HG03354 (cell line): ENCODE data around the gene SERPINH1.

ENCODE experiments used
- ATAC-seq: cut with Tn5 transposase; IDR thresholded peaks from one replicate; pipeline ENCODE4 v1.9.1; 2021; ENCODE audit warnings: mild to moderate bottlenecking; ENCODE audit not compliant: unreplicated experiment, poor library complexity, severe bottlenecking

SERPINH1 gene

GRCh38 chr11:75553889-75554257 lies 8.2 kb upstream of the SERPINH1 start:
- no peak for ATAC-seq

DNA sequence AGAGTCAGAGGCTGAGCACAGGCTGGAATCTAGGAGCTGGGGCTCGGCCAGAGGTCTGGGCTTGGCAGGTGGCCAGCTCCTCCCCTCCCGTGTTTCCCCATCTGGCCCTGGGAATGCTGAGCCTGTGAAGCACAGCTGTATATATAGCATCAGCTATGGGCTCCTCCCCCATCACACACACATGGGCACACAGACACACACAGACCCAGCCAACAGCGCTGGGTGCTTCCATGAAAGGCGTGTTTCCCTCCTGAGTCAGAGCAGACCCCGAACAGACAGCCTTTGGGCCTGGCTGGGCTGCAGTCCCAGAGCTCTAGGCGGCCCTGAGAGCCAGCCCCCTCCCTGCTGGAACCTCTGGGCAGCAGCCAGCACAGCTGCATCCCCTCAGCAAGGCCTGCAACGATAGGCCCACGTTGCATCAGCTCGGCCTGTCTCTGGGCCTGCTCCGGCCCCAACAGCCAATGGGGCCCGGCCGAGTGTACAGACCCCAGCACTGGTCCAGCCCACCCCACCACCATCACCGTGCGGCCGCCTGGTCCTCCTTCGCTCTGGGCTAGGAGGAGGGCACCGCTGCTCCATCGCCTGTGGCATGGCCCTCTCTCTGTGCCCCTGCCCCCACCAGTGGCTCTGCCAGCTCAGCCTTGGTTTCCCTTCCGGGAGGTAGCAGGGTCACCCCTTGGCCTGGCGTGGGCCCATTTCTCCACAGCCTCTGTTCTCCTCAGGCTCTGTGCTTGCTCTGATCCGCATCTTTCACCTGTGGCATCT lies 7.6 kb upstream of the SERPINH1 start:
- ATAC-seq = no peak

DNA sequence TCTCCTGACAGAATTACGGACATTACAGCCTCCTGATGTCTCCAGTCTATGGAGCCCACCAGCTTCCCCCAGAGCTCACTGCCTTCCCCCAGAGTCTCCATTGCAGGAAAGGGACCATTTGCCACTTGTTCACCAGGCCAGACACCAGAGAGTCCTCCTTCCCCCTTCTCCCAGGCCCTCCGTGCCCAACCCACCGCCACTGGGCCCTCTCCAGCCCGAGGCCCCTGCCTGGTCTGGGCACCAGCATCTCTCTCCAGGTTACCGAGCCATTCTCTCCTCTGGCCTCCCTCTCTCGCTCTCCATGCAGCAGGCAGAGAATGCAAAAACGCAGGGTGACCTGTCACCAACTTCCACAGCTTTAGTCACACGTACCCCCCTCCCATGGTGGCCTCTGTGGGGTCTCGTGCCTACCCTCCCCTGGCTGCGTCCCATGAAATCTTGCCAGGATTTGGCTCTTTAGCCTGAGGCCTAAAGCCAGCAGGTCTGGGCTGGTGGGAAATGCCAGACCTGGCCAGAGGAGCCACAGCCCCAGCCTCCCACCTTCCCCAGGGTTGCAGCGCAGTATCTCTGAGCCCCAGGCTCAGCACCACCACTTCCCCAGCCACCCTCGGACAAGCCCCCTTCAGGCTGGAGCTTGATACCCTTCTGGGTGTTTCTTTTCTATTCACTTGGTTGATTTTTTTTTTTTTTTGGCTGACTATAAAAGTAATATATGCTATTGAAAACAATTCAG lies 6.8 kb upstream of the SERPINH1 start:
- no peak for ATAC-seq

DNA sequence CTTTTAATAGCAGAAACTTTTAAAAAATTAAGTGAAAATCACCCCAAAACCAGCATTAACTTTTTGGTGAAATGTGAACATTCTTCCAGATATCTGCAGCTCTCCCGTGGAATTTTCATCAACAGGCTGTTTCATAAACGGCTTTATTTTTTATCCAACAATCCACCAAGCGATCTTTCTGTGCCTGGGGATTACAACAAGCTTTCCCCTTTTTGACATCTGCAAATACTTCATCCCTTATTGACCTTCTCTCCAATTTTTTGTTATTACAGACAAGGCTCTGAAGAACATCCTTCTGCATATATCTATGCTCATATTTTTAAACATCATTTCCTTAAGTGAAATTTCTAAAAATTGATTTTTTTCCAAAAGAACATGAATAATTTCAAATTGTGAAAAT lies 5.8 kb upstream of the SERPINH1 start:
- ATAC-seq = no peak

- no peak for ATAC-seq
Measured at GRCh38 chr11:75557666-75558494, 4.2 kb upstream of the SERPINH1 start.

DNA sequence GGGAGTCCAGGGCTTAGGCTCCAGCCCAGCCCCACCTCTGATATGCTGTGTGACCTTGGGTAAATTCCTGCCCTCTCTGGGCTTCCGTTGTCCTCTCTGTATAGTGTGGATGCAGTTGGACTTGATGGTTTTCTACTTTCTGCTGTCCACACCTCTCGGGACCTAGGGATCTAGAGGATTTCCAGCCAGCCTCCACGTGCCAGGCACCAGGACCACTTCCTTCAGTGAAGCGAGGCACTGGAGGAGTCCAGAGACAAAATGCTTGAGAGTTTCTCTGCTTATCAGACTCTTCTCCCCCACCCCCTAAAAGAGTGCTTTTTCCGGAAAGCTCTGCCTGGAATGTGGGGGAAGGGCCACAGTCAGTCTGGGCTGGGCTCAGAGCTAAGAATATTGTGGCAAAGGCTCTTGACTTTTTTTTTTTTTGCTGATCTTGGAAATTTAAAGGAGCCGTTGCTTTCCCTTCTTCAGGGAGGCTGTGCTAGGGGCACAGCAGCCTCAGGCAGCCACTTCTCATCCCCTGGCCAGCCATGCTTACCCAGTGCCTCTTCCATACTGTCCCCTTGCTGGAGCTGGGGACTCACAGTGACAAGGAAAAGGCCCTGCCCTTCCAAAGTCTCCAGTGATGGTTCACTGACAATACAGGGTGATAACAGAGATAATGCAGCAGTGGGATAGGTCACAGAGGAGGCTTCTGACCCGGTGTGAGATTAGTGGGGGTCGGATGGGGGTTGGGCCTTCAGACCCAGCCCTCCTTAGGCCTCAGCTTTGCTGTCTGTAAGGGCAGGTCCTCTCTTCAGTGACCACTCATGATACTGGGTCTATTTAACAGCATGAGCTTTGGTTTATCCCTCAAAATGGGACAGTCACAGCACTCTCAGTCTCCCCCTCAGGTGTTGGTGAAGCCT lies 2.9 kb upstream of the SERPINH1 start:
- ATAC-seq = no peak

DNA sequence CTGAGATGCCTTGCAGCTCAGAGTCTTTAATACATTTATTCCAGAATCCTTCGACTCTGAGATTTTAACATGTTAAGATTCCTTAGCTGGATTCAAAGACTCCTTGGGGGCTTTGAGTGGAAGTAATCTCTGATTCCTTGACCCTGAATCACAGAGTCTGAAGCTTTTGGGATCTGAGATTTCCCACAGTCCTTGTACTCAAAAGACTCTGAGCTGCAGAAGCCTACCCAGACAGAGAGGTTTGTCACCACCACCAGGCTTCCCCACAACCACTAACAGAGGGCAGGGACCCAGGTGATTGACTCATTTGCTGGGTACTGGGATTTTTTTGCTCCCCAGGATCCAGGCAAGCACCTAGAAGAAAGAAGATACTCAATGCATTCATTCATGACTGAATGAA lies 1.4 kb upstream of the SERPINH1 start:
- no peak for ATAC-seq

- ATAC-seq = peak; percentile 8
Measured at GRCh38 chr11:75561426-75562047, 516 bp upstream of the SERPINH1 start.

DNA sequence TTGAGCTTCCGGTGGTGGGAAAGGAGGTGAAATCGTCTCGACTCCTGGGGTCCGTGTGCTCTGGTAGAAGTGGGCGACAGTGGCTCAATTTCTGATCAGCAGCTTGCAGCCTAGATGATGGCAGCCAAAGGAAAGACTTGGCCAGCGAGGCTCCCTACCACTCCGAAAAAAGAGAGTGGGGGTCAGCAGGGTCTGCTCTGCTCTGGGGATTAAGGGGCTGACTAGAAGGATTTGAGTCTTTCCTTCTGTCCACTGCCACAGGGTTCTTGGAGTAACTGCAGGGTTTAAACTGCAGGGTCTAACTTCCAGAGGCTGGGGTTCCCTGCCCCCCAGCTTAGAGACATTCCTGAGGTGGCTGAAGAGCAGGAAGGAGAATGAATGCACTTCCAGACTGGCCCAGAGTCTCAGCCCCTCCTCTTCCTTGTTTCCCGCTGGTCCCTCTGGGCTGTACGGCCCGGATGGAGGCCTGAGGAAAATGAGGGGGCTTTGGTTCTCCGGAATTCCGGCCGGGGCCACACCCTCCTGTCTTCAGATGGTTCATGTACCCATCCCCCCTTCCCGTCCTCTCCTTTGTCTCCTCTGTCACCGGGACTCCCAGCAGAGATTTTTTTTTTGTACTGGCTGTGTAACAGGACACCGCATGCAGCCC lies 907 bp downstream of the SERPINH1 start:
- ATAC-seq = no peak

GRCh38 chr11:75563501-75563977 lies 1.5 kb downstream of the SERPINH1 start:
- no peak for ATAC-seq

GRCh38 chr11:75563978-75564552 lies 2.0 kb downstream of the SERPINH1 start:
- ATAC-seq = no peak

DNA sequence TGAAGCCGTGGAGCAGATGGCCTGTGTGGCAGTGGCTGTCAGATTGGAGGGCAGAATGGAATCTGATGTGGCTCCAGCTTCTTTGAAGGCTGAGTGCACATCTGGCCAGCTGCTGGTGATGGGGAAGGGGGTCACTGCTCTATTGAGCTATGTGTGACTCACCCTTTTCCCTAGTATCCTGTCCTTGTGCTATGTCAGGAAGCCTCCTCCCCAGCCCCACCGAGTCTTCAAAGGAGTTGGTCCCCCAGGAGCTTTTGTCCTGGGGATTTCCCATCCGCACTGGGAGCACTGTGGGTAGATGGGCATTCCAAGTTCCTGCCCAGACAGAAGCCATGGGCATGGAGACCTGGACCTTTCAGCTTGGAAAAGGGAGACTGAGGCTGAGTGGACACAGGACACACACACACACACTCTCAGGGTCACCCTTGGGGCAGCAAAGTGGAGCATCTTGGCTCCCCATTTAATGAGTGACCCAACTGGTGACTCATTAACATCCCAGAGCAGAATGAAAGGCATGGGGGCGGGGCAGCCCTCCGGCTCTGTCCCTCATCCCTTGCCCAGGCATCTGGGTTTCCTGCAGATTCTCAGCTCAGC lies 3.3 kb downstream of the SERPINH1 start:
- no peak for ATAC-seq

DNA sequence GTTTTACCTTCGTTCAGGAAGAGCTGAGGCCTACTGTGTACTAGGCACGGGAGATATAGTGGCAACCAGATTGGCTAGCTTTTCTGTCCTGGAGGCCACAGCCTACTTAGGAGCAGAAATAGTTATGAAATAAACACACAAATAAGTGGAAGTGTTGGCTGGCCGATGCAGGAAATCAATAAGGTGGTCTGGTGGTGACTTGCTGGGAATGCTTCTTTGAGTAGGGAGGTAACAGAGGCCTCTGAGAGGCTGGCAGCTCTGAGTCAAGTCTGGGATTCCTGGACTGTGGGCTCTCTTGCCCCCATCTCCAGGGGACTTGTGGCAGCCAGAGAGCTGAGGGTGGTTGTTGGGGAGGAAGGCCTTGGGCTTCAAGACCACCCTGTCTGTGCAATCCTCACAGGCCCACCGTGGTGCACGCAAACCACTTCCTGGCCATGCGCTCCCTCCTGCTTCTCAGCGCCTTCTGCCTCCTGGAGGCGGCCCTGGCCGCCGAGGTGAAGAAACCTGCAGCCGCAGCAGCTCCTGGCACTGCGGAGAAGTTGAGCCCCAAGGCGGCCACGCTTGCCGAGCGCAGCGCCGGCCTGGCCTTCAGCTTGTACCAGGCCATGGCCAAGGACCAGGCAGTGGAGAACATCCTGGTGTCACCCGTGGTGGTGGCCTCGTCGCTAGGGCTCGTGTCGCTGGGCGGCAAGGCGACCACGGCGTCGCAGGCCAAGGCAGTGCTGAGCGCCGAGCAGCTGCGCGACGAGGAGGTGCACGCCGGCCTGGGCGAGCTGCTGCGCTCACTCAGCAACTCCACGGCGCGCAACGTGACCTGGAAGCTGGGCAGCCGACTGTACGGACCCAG lies 4.1 kb downstream of the SERPINH1 start:
- no peak for ATAC-seq

DNA sequence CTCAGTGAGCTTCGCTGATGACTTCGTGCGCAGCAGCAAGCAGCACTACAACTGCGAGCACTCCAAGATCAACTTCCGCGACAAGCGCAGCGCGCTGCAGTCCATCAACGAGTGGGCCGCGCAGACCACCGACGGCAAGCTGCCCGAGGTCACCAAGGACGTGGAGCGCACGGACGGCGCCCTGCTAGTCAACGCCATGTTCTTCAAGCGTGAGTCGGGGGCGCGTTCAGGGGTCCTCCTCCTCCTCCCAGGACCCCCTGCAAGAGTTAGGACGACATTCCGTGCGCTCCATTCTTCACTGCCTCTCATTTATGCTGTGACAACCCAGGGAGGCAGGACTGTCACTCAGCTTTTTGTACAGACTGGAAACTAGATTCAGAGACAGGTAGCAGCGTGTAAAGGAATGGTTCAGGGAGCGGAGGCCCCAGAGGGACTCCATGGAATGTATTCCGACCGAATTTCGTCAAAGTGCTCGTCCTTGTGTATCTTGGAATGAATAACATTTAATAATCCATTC lies 4.8 kb downstream of the SERPINH1 start:
- no peak for ATAC-seq

DNA sequence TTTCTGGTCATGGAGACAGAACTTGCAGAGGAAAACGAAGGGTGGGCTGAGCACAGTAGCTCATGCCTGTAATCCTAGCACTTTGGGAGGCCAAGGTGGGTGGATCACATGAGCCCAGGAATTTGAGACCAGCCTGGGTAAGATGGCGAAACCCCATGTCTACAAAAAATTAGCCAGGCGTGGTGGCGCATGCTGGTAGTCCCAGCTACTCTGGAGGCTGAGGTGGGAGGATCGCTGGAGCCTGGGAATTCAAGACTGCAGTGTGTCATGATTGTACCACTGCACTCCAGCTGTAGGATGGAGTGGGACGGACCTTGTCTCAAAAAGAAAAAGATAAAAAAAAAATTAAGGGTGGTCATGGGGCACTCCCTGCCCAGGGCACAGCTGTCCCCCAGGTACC lies 5.9 kb downstream of the SERPINH1 start:
- no peak for ATAC-seq

GRCh38 chr11:75568616-75569219 lies 6.7 kb downstream of the SERPINH1 start:
- no peak for ATAC-seq
